Measurements from ENCODE around the gene ZNF518B. TPM values are rescaled to one million over a fixed set of nuclear protein-coding genes. Genes with fewer than 3 reads are reported as not detected.

ZNF518B gene
- total RNA-seq, 1 experiment from 2014 or later = 11.5 TPM

DNA sequence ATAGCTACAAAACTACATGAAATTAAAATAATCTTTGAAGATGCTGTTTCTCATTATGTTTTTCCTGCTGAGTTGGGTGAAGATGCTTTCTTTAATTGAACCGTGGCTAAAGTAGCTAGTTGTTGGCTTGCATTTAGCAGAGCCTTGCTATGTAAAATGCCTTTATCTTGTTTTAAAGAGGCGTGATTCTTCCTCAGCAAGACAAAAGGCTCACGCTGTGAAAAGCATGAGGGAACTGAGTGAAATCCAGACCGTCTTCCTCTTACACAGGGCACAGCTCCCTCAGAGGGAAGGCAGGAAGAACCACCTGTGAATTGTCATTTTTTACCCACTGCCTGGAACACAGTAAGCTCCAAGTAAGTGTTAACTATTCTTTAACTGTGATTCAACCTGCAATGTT, 39.0 kb upstream of the ZNF518B start:
- Histone ChIP-seq H2AK5ac (ENCODE audit: insufficient read length, low read length) (no peak overlapping the region), H3K4ac (ENCODE audit: low read depth, low read length) (no peak overlapping the region), H4K91ac (ENCODE audit: insufficient read length, low read depth, low read length) (no peak overlapping the region), H2BK5ac (ENCODE audit: insufficient read length, low read length) (no peak overlapping the region), H3K18ac (ENCODE audit: insufficient read length, low read depth, low read length) (no peak overlapping the region), H3K27me3 (ENCODE audit: insufficient read depth, low read length) (peaks cover 7% of the 10 kb centered on the region), H3K27ac (ENCODE audit: insufficient read length, low read depth, low read length) (peak overlapping the region; percentile 13), H3K56ac (ENCODE audit: insufficient read length, low read depth, low read length) (no peak overlapping the region), H3K4me2 (ENCODE audit: insufficient read depth, insufficient read length, low read length) (peak overlapping the region; percentile 28), H3K23me2 (ENCODE audit: insufficient read length, low read depth, low read length, poor library complexity, severe bottlenecking) (no peaks in the 10 kb centered on the region), H4K20me1 (ENCODE audit: control insufficient read depth, insufficient read depth, insufficient read length) (no peaks in the 10 kb centered on the region), H3K9me3 (ENCODE audit: control insufficient read depth, low read depth, low read length) (no peaks in the 10 kb centered on the region), H3T11ph (ENCODE audit: low read length) (no peak overlapping the region), H3K14ac (ENCODE audit: insufficient read depth, low read length) (no peak overlapping the region), H2BK20ac (ENCODE audit: low read depth, low read length, poor library complexity, severe bottlenecking) (no peak overlapping the region), H2BK12ac (ENCODE audit: insufficient read length, low read depth, low read length) (no peak overlapping the region), H3K79me1 (ENCODE audit: insufficient read depth, low read depth, low read length, poor library complexity, severe bottlenecking) (no peaks in the 10 kb centered on the region), H3K4me1 (ENCODE audit: insufficient read depth, low read length) (peaks cover 22% of the 10 kb centered on the region; the same call in 1 of the 2 replicates), H2AFZ (ENCODE audit: low read length) (no peak overlapping the region), H2BK120ac (ENCODE audit: low read depth, low read length, poor library complexity, severe bottlenecking) (no peak overlapping the region), H3K23ac (ENCODE audit: insufficient read length, low read depth, low read length) (no peak overlapping the region), H4K8ac (replicated peaks; ENCODE audit: insufficient read length, low read depth, low read length) (no peak overlapping the region), H3K9ac (ENCODE audit: extremely low read depth, insufficient read length, low read length) (no peak overlapping the region), H2BK15ac (ENCODE audit: low read depth, low read length) (no peak overlapping the region), H4K5ac (ENCODE audit: insufficient read length, low read depth, low read length) (no peak overlapping the region), H3K79me2 (ENCODE audit: insufficient read depth, low read length) (no peaks in the 10 kb centered on the region)
- peaks cover 66% of the 10 kb centered on the region for H3K27me3 Mint-ChIP-seq (ENCODE audit: low read depth)
- WGBS (ENCODE audit: extremely low coverage, insufficient read length, low lambda C conversion rate) = no CpG with 5 or more reads among the region's 4 CpGs
- no peaks in the 10 kb centered on the region for H3K9me3 Mint-ChIP-seq
- H3K36me3 Mint-ChIP-seq (ENCODE audit: insufficient read depth in 1 of 3, low read depth in 3 of 3) = 0 out of 7 replicates have a peak, but pooled peaks cover 0 to 1% (median 0%) of the 10 kb centered on the region in 3 experiments
- TF ChIP-seq, protein P1, sequence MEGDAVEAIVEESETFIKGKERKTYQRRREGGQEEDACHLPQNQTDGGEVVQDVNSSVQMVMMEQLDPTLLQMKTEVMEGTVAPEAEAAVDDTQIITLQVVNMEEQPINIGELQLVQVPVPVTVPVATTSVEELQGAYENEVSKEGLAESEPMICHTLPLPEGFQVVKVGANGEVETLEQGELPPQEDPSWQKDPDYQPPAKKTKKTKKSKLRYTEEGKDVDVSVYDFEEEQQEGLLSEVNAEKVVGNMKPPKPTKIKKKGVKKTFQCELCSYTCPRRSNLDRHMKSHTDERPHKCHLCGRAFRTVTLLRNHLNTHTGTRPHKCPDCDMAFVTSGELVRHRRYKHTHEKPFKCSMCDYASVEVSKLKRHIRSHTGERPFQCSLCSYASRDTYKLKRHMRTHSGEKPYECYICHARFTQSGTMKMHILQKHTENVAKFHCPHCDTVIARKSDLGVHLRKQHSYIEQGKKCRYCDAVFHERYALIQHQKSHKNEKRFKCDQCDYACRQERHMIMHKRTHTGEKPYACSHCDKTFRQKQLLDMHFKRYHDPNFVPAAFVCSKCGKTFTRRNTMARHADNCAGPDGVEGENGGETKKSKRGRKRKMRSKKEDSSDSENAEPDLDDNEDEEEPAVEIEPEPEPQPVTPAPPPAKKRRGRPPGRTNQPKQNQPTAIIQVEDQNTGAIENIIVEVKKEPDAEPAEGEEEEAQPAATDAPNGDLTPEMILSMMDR (conservative IDR thresholded peaks at IDR 0.05) = no peak
- peak overlapping the region; percentile 5 to 85 (median 76); a peak in 5 of 7 replicates for H3K27ac Mint-ChIP-seq
- peaks cover 50 to 57% of the 10 kb centered on the region in 2 experiments for H3K4me1 Mint-ChIP-seq
- peak; percentile 85 for DNase-seq
- H3K4me3 Mint-ChIP-seq = peak overlapping the region; percentile 15 to 35; a peak in 4 of 5 replicates

Data from H9 (cell line).